Stimulated activated CD4-positive, alpha-beta T cell treated with anti-CD3 and anti-CD28 coated beads, Interleukin-4, amount 100 ng/mL, for 24 hours (primary cell): ENCODE results near the gene ZNF750.

Source experiments
- DNase-seq: peaks from one replicate; pipeline ENCODE4 v3.0.0-alpha.2; 2020

ZNF750 gene

GRCh38 chr17:82832881-82833475, 6.8 kb downstream of the ZNF750 start:
- no peak for DNase-seq

- DNase-seq, result no peak
These were observed 7.4 kb downstream of the ZNF750 start for GRCh38 chr17:82832411-82832810.

GRCh38 chr17:82831818-82832200, 8.0 kb downstream of the ZNF750 start:
- no peak for DNase-seq

GRCh38 chr17:82831041-82831817, 8.6 kb downstream of the ZNF750 start:
- DNase-seq, result no peak

- no peak for DNase-seq
These were observed 9.6 kb downstream of the ZNF750 start for GRCh38 chr17:82830249-82830661.

GRCh38 chr17:82828875-82829487, 10.8 kb downstream of the ZNF750 start:
- DNase-seq, result no peak

GRCh38 chr17:82826956-82827355, 12.9 kb downstream of the ZNF750 start:
- DNase-seq, result no peak

- no peak for DNase-seq
These were observed 13.6 kb downstream of the ZNF750 start for GRCh38 chr17:82826211-82826610.

- no peak for DNase-seq
These were observed 14.2 kb downstream of the ZNF750 start for GRCh38 chr17:82825540-82826124.

GRCh38 chr17:82823004-82823403, 16.8 kb downstream of the ZNF750 start:
- no peak for DNase-seq

- DNase-seq, result no peak
These were observed 17.5 kb downstream of the ZNF750 start for GRCh38 chr17:82822281-82822680.

GRCh38 chr17:82821554-82821953, 18.3 kb downstream of the ZNF750 start:
- DNase-seq, result no peak

- DNase-seq, result no peak
These were observed 19.3 kb downstream of the ZNF750 start for GRCh38 chr17:82820278-82821251.

- no peak for DNase-seq
These were observed 21.9 kb downstream of the ZNF750 start for GRCh38 chr17:82817947-82818346.

GRCh38 chr17:82816358-82816757, 23.5 kb downstream of the ZNF750 start:
- DNase-seq, result no peak

GRCh38 chr17:82815790-82816305, 24.0 kb downstream of the ZNF750 start:
- DNase-seq, result no peak

GRCh38 chr17:82815354-82815753, 24.5 kb downstream of the ZNF750 start:
- DNase-seq, result no peak

GRCh38 chr17:82814834-82815233, 25.0 kb downstream of the ZNF750 start:
- DNase-seq, result no peak

GRCh38 chr17:82813299-82814051, 26.3 kb downstream of the ZNF750 start:
- no peak for DNase-seq

- DNase-seq, result no peak
These were observed 27.2 kb downstream of the ZNF750 start for GRCh38 chr17:82812601-82813000.

GRCh38 chr17:82812058-82812457, 27.8 kb downstream of the ZNF750 start:
- DNase-seq, result no peak
